IMR-90 (cell line): ENCODE measurements around the gene NDUFB11. TPM values are rescaled to one million over a fixed set of nuclear protein-coding genes. Genes with fewer than 3 reads are reported as not detected.

Experiments
- ATAC-seq: fragments of 200-7000 bp; cut with Tn5 transposase; 2 replicates; pipeline ENCODE4 v1.9.1; 2020; ENCODE audit warnings: low read depth, mild to moderate bottlenecking, moderate library complexity
- BruUV-seq: library from RNA; stranded (reverse); fragments of 400-500 nt; replicated peaks from 2 replicates; lab custom pipeline; 2021; lab: Mats Ljungman, UMichigan
- CTCF ChIA-PET: fragments of 300-600 bp; formaldehyde crosslinking; extraction: SDS; loops from one replicate; lab custom pipeline; 2021; ENCODE audit warnings: antibody characterized with exemption; lab: Yijun Ruan, JAX
- POLR2A ChIA-PET: fragments of 300-600 bp; sonication (Branson Sonifier 250); formaldehyde crosslinking; loops from one replicate; lab custom pipeline; 2022; ENCODE audit warnings: antibody characterized with exemption; ENCODE audit not compliant: unreplicated experiment; lab: Charles Lee
- DNase-seq: peaks from one replicate; pipeline ENCODE4 v3.0.0; 2013
- H2AFZ ChIP-seq: replicated peaks from 2 replicates; pipeline ENCODE3; 2013; ENCODE audit warnings: low read length, mild to moderate bottlenecking; ENCODE audit not compliant: poor library complexity
- H2AK5ac ChIP-seq: 2 replicates; pipeline ENCODE4 v1.6.1; 2013; ENCODE audit warnings: low read depth, low read length, inconsistent platforms
- H2AK9ac ChIP-seq: replicated peaks from 2 replicates; pipeline ENCODE3; 2013; ENCODE audit warnings: mild to moderate bottlenecking, low read depth, low read length, moderate library complexity; ENCODE audit not compliant: poor library complexity
- H2BK120ac ChIP-seq: 2 replicates; pipeline ENCODE4 v1.6.1; 2013; ENCODE audit warnings: low read depth, low read length, inconsistent platforms
- H2BK15ac ChIP-seq: 3 replicates; pipeline ENCODE4 v1.6.1; 2013; ENCODE audit warnings: low read depth, low read length, inconsistent platforms
- H2BK20ac ChIP-seq: 2 replicates; pipeline ENCODE4 v1.6.1; 2013; ENCODE audit warnings: low read depth, mild to moderate bottlenecking, inconsistent platforms, low read length, moderate library complexity
- H2BK5ac ChIP-seq: 2 replicates; pipeline ENCODE4 v1.6.1; 2013; ENCODE audit warnings: mild to moderate bottlenecking, low read depth, low read length, inconsistent platforms; ENCODE audit not compliant: poor library complexity, severe bottlenecking
- H3K14ac ChIP-seq: replicated peaks from 2 replicates; pipeline ENCODE4 v1.6.1; 2013; ENCODE audit warnings: low read depth, low read length, inconsistent platforms
- H3K18ac ChIP-seq: 2 replicates; pipeline ENCODE4 v1.6.1; 2013; ENCODE audit warnings: low read depth, low read length, control low read depth
- H3K23ac ChIP-seq: 2 replicates; pipeline ENCODE4 v1.6.1; 2013; ENCODE audit warnings: low read depth, low read length, inconsistent platforms
- H3K27ac ChIP-seq: 2 replicates; pipeline ENCODE4 v1.5.1; 2013; ENCODE audit warnings: mild to moderate bottlenecking, control low read depth, low read length; ENCODE audit not compliant: insufficient read depth
- H3K27me3 ChIP-seq: 2 replicates; pipeline ENCODE4 v1.6.1; 2013; ENCODE audit warnings: low read length; ENCODE audit not compliant: control insufficient read depth, insufficient read depth
- H3K36me3 ChIP-seq: 2 replicates; pipeline ENCODE4 v1.6.1; 2013; ENCODE audit warnings: low read length, mixed read lengths; ENCODE audit not compliant: control insufficient read depth, insufficient read depth
- H3K4ac ChIP-seq: 2 replicates; pipeline ENCODE4 v1.6.1; 2013; ENCODE audit warnings: low read depth, low read length, inconsistent platforms
- H3K4me1 ChIP-seq: 2 replicates; pipeline ENCODE4 v1.6.1; 2013; ENCODE audit warnings: low read length, mixed read lengths; ENCODE audit not compliant: control insufficient read depth, insufficient read depth
- H3K4me2 ChIP-seq: 2 replicates; pipeline ENCODE4 v1.6.1; 2013; ENCODE audit warnings: low read depth, mild to moderate bottlenecking, control low read depth, low read length, moderate library complexity
- H3K4me3 ChIP-seq: 2 replicates; pipeline ENCODE4 v1.5.1; 2013; ENCODE audit warnings: low read depth, mild to moderate bottlenecking, control low read depth, low read length, moderate library complexity; ENCODE audit not compliant: insufficient read depth
- H3K56ac ChIP-seq: 2 replicates; pipeline ENCODE4 v1.6.1; 2013; ENCODE audit warnings: low read length, inconsistent platforms; ENCODE audit not compliant: insufficient read depth; ENCODE audit errors: extremely low read depth
- H3K79me1 ChIP-seq, 2 experiments: 2 replicates each; pipeline ENCODE4 v1.6.1; 2013; ENCODE audit warnings: low read length in 2 of 2, inconsistent platforms in 1 of 2, low read depth in 1 of 2
- H3K9ac ChIP-seq: 2 replicates; pipeline ENCODE4 v1.6.1; 2013; ENCODE audit warnings: low read depth, low read length, control low read depth
- H3K9me1 ChIP-seq: 2 replicates; pipeline ENCODE4 v1.6.1; 2013; ENCODE audit warnings: low read length, inconsistent platforms; ENCODE audit not compliant: insufficient read depth
- H3K9me3 ChIP-seq: 2 replicates; pipeline ENCODE4 v1.6.1; 2013; ENCODE audit warnings: low read length; ENCODE audit not compliant: control insufficient read depth, insufficient read depth
- H4K20me1 ChIP-seq: 2 replicates; pipeline ENCODE4 v1.6.1; 2013; ENCODE audit warnings: low read length, inconsistent platforms; ENCODE audit not compliant: insufficient read depth
- H4K5ac ChIP-seq: 2 replicates; pipeline ENCODE4 v1.6.1; 2013; ENCODE audit warnings: mild to moderate bottlenecking, low read depth, low read length, control low read depth
- H4K8ac ChIP-seq, 2 experiments: 2 replicates each; pipeline ENCODE4 v1.6.1; 2013; ENCODE audit warnings: low read depth in 2 of 2, low read length in 2 of 2, control low read depth in 1 of 2, inconsistent platforms in 1 of 2
- H4K91ac ChIP-seq: 2 replicates; pipeline ENCODE4 v1.6.1; 2013; ENCODE audit warnings: low read depth, low read length, inconsistent platforms; ENCODE audit not compliant: insufficient read depth
- BHLHE40 ChIP-seq: fragments of 150-350 bp; IDR thresholded peaks from 2 replicates; pipeline ENCODE4 v1.6.1; 2016; ENCODE audit warnings: mild to moderate bottlenecking, low read depth, low read length
- CEBPB ChIP-seq: IDR thresholded peaks from 2 replicates; pipeline ENCODE4 v1.6.1; 2012; ENCODE audit warnings: low read depth, low read length, improper control_type of control experiment
- MAFK ChIP-seq: IDR thresholded peaks from 2 replicates; pipeline ENCODE4 v1.6.1; 2012; ENCODE audit warnings: low read depth, low read length, improper control_type of control experiment
- MAZ ChIP-seq: IDR thresholded peaks from 2 replicates; pipeline ENCODE4 v1.6.1; 2012; ENCODE audit warnings: low read depth, mild to moderate bottlenecking, low read length, improper control_type of control experiment, moderate library complexity, borderline replicate concordance
- MXI1 ChIP-seq: IDR thresholded peaks from 2 replicates; pipeline ENCODE4 v1.6.1; 2012; ENCODE audit warnings: low read depth, mild to moderate bottlenecking, low read length, moderate library complexity, borderline replicate concordance
- NFE2L2 ChIP-seq: fragments of 150-350 bp; IDR thresholded peaks from 2 replicates; pipeline ENCODE4 v1.6.1; 2016; ENCODE audit warnings: low read depth, mild to moderate bottlenecking, low read length
- RCOR1 ChIP-seq: IDR thresholded peaks from 2 replicates; pipeline ENCODE4 v1.6.1; 2012; ENCODE audit warnings: mild to moderate bottlenecking, low read length, improper control_type of control experiment; ENCODE audit not compliant: insufficient replicate concordance
- WGBS, 2 experiments: methylation state at CpG; one replicate each; pipeline versions ENCODE4 v1.1.5 to v1.1.7; 2013; ENCODE audit warnings: missing lambda C conversion rate in 2 of 2; ENCODE audit not compliant: insufficient read length in 1 of 2; ENCODE audit errors: extremely low coverage in 2 of 2; 5-methylcytosine and 5-hydroxymethylcytosine counted together
- dilution Hi-C: fragments of 300-500 bp; cut with HindIII; formaldehyde crosslinking; loops from one replicate; pipeline ENCODE4 v1.14.3; 2018; ENCODE audit warnings: low sequenced_read_pairs; ENCODE audit not compliant: unreplicated experiment
- in situ Hi-C: fragments of 300-500 bp; cut with MboI; formaldehyde crosslinking; loops from 3 replicates; pipeline ENCODE4 v1.14.3; 2019; ENCODE audit warnings: low sequenced_read_pairs, inconsistent platforms, mixed read lengths
- intact Hi-C: fragments of 100-400 bp; cut with micrococcal nuclease; formaldehyde crosslinking; loops from 2 replicates; pipeline ENCODE4 v1.10.0; 2022
- polyA plus RNA-seq, 3 experiments: library from polyadenylated mRNA; depleted of rRNA; stranded (reverse); fragments of >200 nt; gene quantifications; 2 replicates each; pipeline ENCODE4 v1.2.3, GENCODE V29; 2012; ENCODE audit warnings: low replicate concordance in 1 of 3
- total RNA-seq: library from RNA; depleted of rRNA; stranded (reverse); fragments of >200 nt; gene quantifications from 2 replicates; pipeline ENCODE4 v1.2.3, GENCODE V29; 2012
- TF ChIP-seq, protein P1 (sequence below): fragments of 150-350 bp; IDR thresholded peaks from 2 replicates; pipeline ENCODE4 v1.6.1; 2016; ENCODE audit warnings: low read depth, mild to moderate bottlenecking, low read length, moderate library complexity, borderline replicate concordance
- TF ChIP-seq, protein P2 (sequence below): conservative IDR thresholded peaks from 2 replicates; pipeline ENCODE4 v1.5.1; 2012; ENCODE audit warnings: mild to moderate bottlenecking, low read depth, low read length, improper control_type of control experiment

NDUFB11 gene
- total and polyA plus RNA-seq, 2 of the 4 experiments (the other 2 are of a cell fraction), result 17.0 to 58.3 TPM

DNA sequence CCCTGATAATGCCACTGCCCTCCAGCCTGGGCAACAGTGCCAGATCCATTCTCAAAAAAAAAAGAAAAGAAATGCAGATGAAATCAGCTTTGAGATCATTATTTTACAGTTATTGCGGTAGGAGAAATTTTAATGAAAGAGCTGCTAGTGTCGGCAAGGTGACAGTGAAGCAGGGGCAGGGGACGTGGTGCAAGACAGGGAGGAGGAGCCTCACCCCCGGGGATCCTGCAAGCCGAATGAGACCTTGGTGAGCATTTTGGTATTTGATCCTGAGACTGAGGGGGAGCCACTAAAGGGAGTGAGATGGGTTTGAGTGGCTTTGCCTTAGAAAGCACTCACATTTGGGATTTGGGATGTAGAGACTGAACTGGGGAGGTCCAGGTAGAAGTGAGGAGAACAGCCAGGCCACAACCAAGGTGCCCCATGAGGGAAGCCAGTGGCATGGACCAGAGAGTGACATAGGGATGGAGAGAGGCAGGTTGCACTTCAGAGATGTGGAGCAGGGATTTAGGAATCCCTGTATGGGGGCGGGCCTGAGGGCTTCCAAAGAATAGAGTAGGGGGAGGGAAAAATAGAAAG lies 24.1 kb upstream of the NDUFB11 start:
- Histone ChIP-seq H2BK5ac (no peak overlapping the region), H2AFZ (no peak overlapping the region), H3K79me1 (peaks cover 0 to 11% of the 10 kb centered on the region in 2 experiments; a peak in 1 of 4 replicates), H3K18ac (no peak overlapping the region), H3K9me1 (0 out of 2 replicates have a peak, but pooled peaks cover 4% of the 10 kb centered on the region), H3K9me3 (no peaks in the 10 kb centered on the region), H4K5ac (no peak overlapping the region), H3K36me3 (peaks cover 22% of the 10 kb centered on the region), H2BK20ac (no peak overlapping the region), H4K8ac (no peak overlapping the region), H2AK9ac (no peak overlapping the region), H3K23ac (no peak overlapping the region), H3K4me2 (no peak overlapping the region), H4K91ac (no peak overlapping the region), H2AK5ac (no peak overlapping the region), H3K27me3 (peaks cover 8% of the 10 kb centered on the region; the same call in 1 of the 2 replicates), H4K20me1 (peaks cover 25% of the 10 kb centered on the region), H3K4me3 (no peak overlapping the region), H2BK120ac (no peak overlapping the region), H3K27ac (no peak overlapping the region), H3K14ac (no peak overlapping the region), H3K9ac (no peak overlapping the region), H3K4me1 (no peaks in the 10 kb centered on the region), H2BK15ac (no peak overlapping the region), H3K4ac (no peak overlapping the region), H3K56ac (no peak overlapping the region)
- intact Hi-C loops, result no loop called here
- ATAC-seq (no peak), DNase-seq (no peak)
- 80% methylated on average over 5 of the region's 6 CpGs; no CpG with 5 or more reads in 1 of the 2 experiments for WGBS, 2 experiments
- CTCF ChIA-PET, result no interaction called here
- POLR2A ChIA-PET, result no interaction called here
- BruUV-seq, result no TSS peak
- in situ Hi-C loops, result no loop called here
- dilution Hi-C loops, result no loop called here
- no peak for TF ChIP-seq CEBPB
- TF ChIP-seq, protein P1, sequence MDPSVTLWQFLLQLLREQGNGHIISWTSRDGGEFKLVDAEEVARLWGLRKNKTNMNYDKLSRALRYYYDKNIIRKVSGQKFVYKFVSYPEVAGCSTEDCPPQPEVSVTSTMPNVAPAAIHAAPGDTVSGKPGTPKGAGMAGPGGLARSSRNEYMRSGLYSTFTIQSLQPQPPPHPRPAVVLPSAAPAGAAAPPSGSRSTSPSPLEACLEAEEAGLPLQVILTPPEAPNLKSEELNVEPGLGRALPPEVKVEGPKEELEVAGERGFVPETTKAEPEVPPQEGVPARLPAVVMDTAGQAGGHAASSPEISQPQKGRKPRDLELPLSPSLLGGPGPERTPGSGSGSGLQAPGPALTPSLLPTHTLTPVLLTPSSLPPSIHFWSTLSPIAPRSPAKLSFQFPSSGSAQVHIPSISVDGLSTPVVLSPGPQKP, result no peak
- no peak for TF ChIP-seq MAZ
- TF ChIP-seq MXI1, result no peak
- no peak for TF ChIP-seq BHLHE40
- TF ChIP-seq, protein P2, sequence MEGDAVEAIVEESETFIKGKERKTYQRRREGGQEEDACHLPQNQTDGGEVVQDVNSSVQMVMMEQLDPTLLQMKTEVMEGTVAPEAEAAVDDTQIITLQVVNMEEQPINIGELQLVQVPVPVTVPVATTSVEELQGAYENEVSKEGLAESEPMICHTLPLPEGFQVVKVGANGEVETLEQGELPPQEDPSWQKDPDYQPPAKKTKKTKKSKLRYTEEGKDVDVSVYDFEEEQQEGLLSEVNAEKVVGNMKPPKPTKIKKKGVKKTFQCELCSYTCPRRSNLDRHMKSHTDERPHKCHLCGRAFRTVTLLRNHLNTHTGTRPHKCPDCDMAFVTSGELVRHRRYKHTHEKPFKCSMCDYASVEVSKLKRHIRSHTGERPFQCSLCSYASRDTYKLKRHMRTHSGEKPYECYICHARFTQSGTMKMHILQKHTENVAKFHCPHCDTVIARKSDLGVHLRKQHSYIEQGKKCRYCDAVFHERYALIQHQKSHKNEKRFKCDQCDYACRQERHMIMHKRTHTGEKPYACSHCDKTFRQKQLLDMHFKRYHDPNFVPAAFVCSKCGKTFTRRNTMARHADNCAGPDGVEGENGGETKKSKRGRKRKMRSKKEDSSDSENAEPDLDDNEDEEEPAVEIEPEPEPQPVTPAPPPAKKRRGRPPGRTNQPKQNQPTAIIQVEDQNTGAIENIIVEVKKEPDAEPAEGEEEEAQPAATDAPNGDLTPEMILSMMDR, result no peak
- no peak for TF ChIP-seq NFE2L2
- no peak for TF ChIP-seq RCOR1
- no peak for TF ChIP-seq MAFK
